Smooth muscle cell (in vitro differentiated cells): Measurements from ENCODE around the gene CD84. TPM values are rescaled to one million over a fixed set of nuclear protein-coding genes. Genes with fewer than 3 reads are reported as not detected.
"Not testable (repeated sequence)": the region's sequence is repeated elsewhere in the genome, so short reads cannot be mapped to it uniquely, and the experiment has no call there.

Experiments
- DNase-seq: peaks from one replicate; lab custom pipeline; 2025; ENCODE audit not compliant: unreplicated experiment; lab: John Stamatoyannopoulos, UW
- H2AFZ ChIP-seq: fragments of 200-600 bp; sonication (generic); 2 replicates; pipeline ENCODE4 v1.6.0; 2016; ENCODE audit warnings: antibody characterized with exemption, low read depth, mild to moderate bottlenecking
- H3F3A ChIP-seq: fragments of 200-600 bp; sonication (generic); 2 replicates; pipeline ENCODE4 v1.6.0; 2017; ENCODE audit warnings: antibody characterized with exemption, low read depth
- H3K27ac ChIP-seq: fragments of 200-600 bp; sonication (generic); 2 replicates; pipeline ENCODE4 v1.5.1; 2016; ENCODE audit warnings: low read depth, mild to moderate bottlenecking
- H3K27me3 ChIP-seq: fragments of 200-600 bp; sonication (generic); 2 replicates; pipeline ENCODE4 v1.6.1; 2016; ENCODE audit warnings: low read depth, mild to moderate bottlenecking
- H3K36me3 ChIP-seq: fragments of 200-600 bp; sonication (generic); 2 replicates; pipeline ENCODE4 v1.5.1; 2016; ENCODE audit warnings: low read depth
- H3K4me1 ChIP-seq: fragments of 200-600 bp; sonication (generic); 2 replicates; pipeline ENCODE4 v1.5.1; 2016; ENCODE audit warnings: low read depth
- H3K4me2 ChIP-seq: fragments of 200-600 bp; sonication (generic); 2 replicates; pipeline ENCODE4 v1.6.0; 2016; ENCODE audit warnings: mild to moderate bottlenecking
- H3K4me3 ChIP-seq: fragments of 200-600 bp; sonication (generic); 2 replicates; pipeline ENCODE4 v1.5.1; 2016; ENCODE audit warnings: mild to moderate bottlenecking
- H3K79me2 ChIP-seq: fragments of 200-600 bp; sonication (generic); 2 replicates; pipeline ENCODE4 v1.6.0; 2016; ENCODE audit warnings: low read depth, mild to moderate bottlenecking
- H3K9ac ChIP-seq: fragments of 200-600 bp; sonication (generic); 2 replicates; pipeline ENCODE4 v1.6.0; 2016; ENCODE audit warnings: low read depth
- H3K9me3 ChIP-seq: fragments of 200-600 bp; sonication (generic); replicated peaks from 2 replicates; pipeline ENCODE4 v1.5.1; 2016; ENCODE audit warnings: low read depth
- H4K20me1 ChIP-seq: fragments of 200-600 bp; sonication (generic); 2 replicates; pipeline ENCODE4 v1.6.0; 2016; ENCODE audit warnings: low read depth
- WGBS: methylation state at CpG from one replicate; pipeline ENCODE4 v1.1.7; 2016; ENCODE audit warnings: low lambda C conversion rate; 5-methylcytosine and 5-hydroxymethylcytosine counted together
- polyA plus RNA-seq: library from polyadenylated mRNA; unstranded; fragments of >200 nt; fragmentation: Nextera tagmentation; extraction: Ambion mirVana; gene quantifications from 2 replicates; pipeline ENCODE4 v1.2.1, GENCODE V29; 2016
- total RNA-seq: library from RNA; depleted of rRNA; stranded (reverse); fragments of >200 nt; gene quantifications from 2 replicates; pipeline ENCODE4 v1.2.3, GENCODE V29; 2014
- TF ChIP-seq, protein P1 (sequence below): fragments of 200-600 bp; sonication (generic); IDR thresholded peaks from 2 replicates; pipeline ENCODE4 v1.5.1; 2017; ENCODE audit warnings: borderline replicate concordance, mild to moderate bottlenecking, antibody characterized with exemption; ENCODE audit not compliant: insufficient read depth, poor library complexity, severe bottlenecking

Gene CD84
- total and polyA plus RNA-seq, 2 experiments from 2014 or later: not detected

GRCh38 chr1:160538985-160539651 is 40.2 kb downstream of the CD84 start:
- Histone ChIP-seq H3K9me3 (no peaks in the 10 kb centered on the region), H3K79me2 (no peaks in the 10 kb centered on the region), H3K9ac (no peak overlapping the region), H4K20me1 (no peaks in the 10 kb centered on the region), H2AFZ (no peak overlapping the region), H3K36me3 (no peaks in the 10 kb centered on the region), H3F3A (peaks cover 3% of the 10 kb centered on the region), H3K27me3 (no peaks in the 10 kb centered on the region), H3K4me1 (peaks cover 7% of the 10 kb centered on the region), H3K27ac (no peak overlapping the region), H3K4me3 (no peak overlapping the region), H3K4me2 (no peak overlapping the region)
- no peak for DNase-seq
- WGBS: 84% methylated on average over 5 of the region's 5 CpGs
- TF ChIP-seq, protein P1, sequence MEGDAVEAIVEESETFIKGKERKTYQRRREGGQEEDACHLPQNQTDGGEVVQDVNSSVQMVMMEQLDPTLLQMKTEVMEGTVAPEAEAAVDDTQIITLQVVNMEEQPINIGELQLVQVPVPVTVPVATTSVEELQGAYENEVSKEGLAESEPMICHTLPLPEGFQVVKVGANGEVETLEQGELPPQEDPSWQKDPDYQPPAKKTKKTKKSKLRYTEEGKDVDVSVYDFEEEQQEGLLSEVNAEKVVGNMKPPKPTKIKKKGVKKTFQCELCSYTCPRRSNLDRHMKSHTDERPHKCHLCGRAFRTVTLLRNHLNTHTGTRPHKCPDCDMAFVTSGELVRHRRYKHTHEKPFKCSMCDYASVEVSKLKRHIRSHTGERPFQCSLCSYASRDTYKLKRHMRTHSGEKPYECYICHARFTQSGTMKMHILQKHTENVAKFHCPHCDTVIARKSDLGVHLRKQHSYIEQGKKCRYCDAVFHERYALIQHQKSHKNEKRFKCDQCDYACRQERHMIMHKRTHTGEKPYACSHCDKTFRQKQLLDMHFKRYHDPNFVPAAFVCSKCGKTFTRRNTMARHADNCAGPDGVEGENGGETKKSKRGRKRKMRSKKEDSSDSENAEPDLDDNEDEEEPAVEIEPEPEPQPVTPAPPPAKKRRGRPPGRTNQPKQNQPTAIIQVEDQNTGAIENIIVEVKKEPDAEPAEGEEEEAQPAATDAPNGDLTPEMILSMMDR: no peak

DNA sequence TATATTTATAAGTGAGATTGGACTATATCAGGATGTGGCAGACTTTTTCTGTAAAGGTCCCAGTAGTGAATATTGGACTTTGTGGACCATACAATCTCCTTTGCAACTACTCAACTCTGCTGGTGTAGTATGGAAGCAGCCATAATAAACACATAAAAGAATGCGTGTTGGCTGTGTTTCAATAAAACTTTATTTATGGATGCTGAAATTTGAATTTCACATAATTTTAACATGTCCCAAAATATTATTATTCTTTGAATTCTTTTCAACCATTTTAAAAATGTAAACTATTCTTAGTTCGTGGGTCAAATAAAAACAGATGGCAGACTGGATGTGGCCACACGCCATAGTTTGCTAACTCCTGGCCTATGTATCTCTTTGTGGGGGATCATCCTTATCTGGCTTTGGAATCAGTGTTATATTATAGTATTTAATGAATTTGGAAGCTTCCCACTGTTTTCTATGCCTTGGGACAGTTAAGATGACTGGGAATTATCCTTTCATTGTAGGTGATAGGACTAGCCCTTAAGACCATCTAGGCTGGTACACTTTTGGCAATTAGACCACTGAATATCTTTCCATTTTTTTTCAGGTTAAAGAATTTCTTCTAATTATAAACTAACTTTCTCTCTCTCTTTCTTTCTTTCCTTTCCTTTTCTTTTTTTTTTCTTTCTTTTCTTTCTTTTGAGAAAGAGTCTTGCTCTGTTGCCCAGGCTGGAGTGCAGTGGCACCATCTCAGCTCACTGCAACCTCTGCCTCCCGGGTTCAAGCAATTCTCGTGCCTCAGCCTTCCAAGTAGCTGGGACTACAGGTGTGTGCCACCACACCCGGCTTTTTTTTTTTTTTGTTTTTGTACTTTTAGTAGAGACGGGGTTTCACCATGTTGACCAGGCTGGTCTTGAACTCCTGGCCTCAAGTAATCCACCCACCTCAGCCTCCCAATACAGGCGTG is 41.3 kb downstream of the CD84 start:
- Histone ChIP-seq H3K9me3 (no peaks in the 10 kb centered on the region), H3K27me3 (no peaks in the 10 kb centered on the region), H2AFZ (no peak overlapping the region), H3K4me2 (no peak overlapping the region), H4K20me1 (no peaks in the 10 kb centered on the region), H3K4me1 (peaks cover 7% of the 10 kb centered on the region), H3K9ac (no peak overlapping the region), H3K36me3 (no peaks in the 10 kb centered on the region), H3F3A (peaks cover 3% of the 10 kb centered on the region), H3K27ac (no peak overlapping the region), H3K4me3 (no peak overlapping the region), H3K79me2 (no peaks in the 10 kb centered on the region)
- DNase-seq: no peak
- 94% methylated on average over 8 of the region's 8 CpGs for WGBS
- TF ChIP-seq, protein P1: no peak

DNA sequence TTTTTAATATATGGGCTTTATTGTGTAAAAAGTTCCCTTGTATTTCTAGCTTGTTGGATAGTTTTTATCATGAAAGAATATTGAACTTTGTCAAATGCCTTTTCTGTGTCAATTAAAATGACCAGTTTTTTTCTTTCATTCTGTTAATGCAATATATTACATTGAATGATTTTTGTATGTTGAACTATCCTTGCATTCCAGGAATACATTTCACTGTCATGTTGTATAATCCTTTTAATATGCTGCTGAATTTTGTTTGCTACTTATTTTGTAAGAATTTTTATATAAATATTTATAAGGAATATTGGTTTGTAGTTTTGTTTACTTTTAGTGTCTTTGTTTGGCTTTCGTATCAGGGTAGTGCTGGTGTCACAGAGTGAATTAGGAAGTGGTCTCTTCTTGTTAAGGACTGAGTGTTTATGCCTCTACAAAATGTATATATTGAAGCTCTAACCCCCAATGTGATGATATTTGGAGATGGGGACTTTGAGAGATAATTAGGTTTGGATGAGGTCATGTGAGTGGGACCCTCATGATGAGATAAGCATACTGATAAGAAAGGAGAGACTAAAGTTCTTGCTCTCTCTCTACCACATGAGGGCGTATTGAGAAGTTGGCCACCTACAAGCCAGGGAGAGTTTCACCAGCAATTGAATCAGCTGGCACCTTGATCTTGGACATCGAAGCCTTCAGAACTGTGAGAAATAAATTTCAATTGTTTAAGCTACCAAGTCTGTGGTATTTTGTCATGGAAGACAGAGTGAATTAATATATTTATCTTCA is 44.3 kb downstream of the CD84 start:
- TF ChIP-seq, protein P1: no peak
- Histone ChIP-seq H3K36me3 (no peaks in the 10 kb centered on the region), H2AFZ (no peak overlapping the region), H3K4me1 (no peaks in the 10 kb centered on the region), H3K4me2 (no peak overlapping the region), H4K20me1 (no peaks in the 10 kb centered on the region), H3K4me3 (no peak overlapping the region), H3F3A (peaks cover 3% of the 10 kb centered on the region), H3K79me2 (no peaks in the 10 kb centered on the region), H3K9me3 (no peaks in the 10 kb centered on the region), H3K27me3 (no peaks in the 10 kb centered on the region), H3K9ac (no peak overlapping the region), H3K27ac (no peak overlapping the region)
- no peak for DNase-seq
- 91% methylated on average over 3 of the region's 3 CpGs for WGBS

- H3K27ac ChIP-seq, H3K4me2 ChIP-seq, DNase-seq, H2AFZ ChIP-seq, H3K4me1 ChIP-seq, H3K9ac ChIP-seq, H3K4me3 ChIP-seq, H3K36me3 ChIP-seq, H3K27me3 ChIP-seq, H3F3A ChIP-seq, H3K9me3 ChIP-seq, H3K79me2 ChIP-seq, H4K20me1 ChIP-seq: not testable (repeated sequence)
- WGBS: 96% methylated on average over 5 of the region's 5 CpGs
Observed at GRCh38 chr1:160532557-160532813, 46.8 kb downstream of the CD84 start.

DNA sequence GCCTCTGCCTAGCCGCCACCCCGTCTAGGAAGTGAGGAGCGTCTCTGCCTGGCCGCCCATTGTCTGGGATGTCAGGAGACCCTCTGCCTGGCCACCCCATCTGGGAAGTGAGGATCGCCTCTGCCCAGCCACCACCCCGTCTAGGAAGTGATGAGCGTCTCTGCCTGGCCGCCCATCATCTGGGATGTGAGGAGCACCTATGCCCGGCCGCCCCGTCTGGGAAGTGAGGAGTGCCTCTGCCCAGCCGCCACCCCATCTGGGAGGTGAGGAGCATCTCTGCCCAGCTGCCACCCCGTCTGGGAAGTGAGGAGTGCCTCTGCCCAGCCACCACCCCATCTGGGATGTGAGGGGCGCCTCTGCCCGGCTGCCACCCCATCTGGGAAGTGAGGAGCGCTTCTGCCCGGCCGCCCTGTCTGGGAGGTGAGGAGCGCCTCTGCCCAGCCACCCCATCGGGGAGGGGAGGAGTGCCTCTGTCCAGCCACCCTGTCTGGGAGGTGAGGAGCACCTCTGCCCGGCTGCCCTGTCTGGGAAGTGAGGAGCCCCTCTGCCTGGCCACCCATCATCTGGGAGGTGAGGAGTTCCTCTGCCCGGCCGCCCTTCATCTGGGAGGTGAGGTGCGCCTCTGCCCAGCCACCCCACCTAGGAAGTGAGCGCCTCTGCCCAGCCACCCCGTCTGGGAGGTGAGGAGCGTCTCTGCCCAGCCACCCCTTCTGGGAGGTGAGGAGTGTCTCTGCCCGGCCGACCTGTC is 47.3 kb downstream of the CD84 start:
- not testable (repeated sequence) for H3K36me3 ChIP-seq, DNase-seq, H3K4me2 ChIP-seq, H3K9me3 ChIP-seq, H3K27ac ChIP-seq, H3K9ac ChIP-seq, H4K20me1 ChIP-seq, H3K27me3 ChIP-seq, H3F3A ChIP-seq, H3K4me3 ChIP-seq, H3K79me2 ChIP-seq, H3K4me1 ChIP-seq, H2AFZ ChIP-seq
- 94% methylated on average over 29 of the region's 29 CpGs for WGBS
